ENCODE measurements around the gene BRIP1.
"Not testable (repeated sequence)": the region's sequence is repeated elsewhere in the genome, so short reads cannot be mapped to it uniquely, and the experiment has no call there.

Gene BRIP1

GRCh38 chr17:61755078-61755477 lies 108.2 kb downstream of the BRIP1 start:
- DNase-seq: no peak

GRCh38 chr17:61754124-61754523 lies 109.2 kb downstream of the BRIP1 start:
- DNase-seq: no peak

GRCh38 chr17:61753696-61754095 lies 109.6 kb downstream of the BRIP1 start:
- DNase-seq: no peak

GRCh38 chr17:61750656-61751055 lies 112.7 kb downstream of the BRIP1 start:
- DNase-seq: no peak

GRCh38 chr17:61749823-61750404 lies 113.4 kb downstream of the BRIP1 start:
- no peak for DNase-seq

GRCh38 chr17:61746248-61746985 lies 116.9 kb downstream of the BRIP1 start:
- no peak for DNase-seq

GRCh38 chr17:61744804-61745203 lies 118.5 kb downstream of the BRIP1 start:
- DNase-seq: no peak

- DNase-seq: no peak
Observed at GRCh38 chr17:61744252-61744651, 119.1 kb downstream of the BRIP1 start.

- no peak for DNase-seq
Observed at GRCh38 chr17:61743766-61744165, 119.6 kb downstream of the BRIP1 start.

- no peak for DNase-seq
Observed at GRCh38 chr17:61739002-61739401, 124.3 kb downstream of the BRIP1 start.

GRCh38 chr17:61738249-61738648 lies 125.1 kb downstream of the BRIP1 start:
- no peak for DNase-seq

GRCh38 chr17:61737820-61738219 lies 125.5 kb downstream of the BRIP1 start:
- DNase-seq: no peak

- DNase-seq: no peak
Observed at GRCh38 chr17:61736438-61736837, 126.9 kb downstream of the BRIP1 start.

- no peak for DNase-seq
Observed at GRCh38 chr17:61735807-61736206, 127.5 kb downstream of the BRIP1 start.

GRCh38 chr17:61734466-61734865 lies 128.9 kb downstream of the BRIP1 start:
- DNase-seq: no peak

- no peak for DNase-seq
Observed at GRCh38 chr17:61734012-61734411, 129.3 kb downstream of the BRIP1 start.

GRCh38 chr17:61733021-61733420 lies 130.3 kb downstream of the BRIP1 start:
- no peak for DNase-seq

GRCh38 chr17:61732169-61732568 lies 131.2 kb downstream of the BRIP1 start:
- no peak for DNase-seq

- DNase-seq: no peak
Observed at GRCh38 chr17:61731330-61731729, 132.0 kb downstream of the BRIP1 start.

- DNase-seq: no peak
Observed at GRCh38 chr17:61729690-61730268, 133.5 kb downstream of the BRIP1 start.

- DNase-seq: no peak
Observed at GRCh38 chr17:61728297-61728836, 135.0 kb downstream of the BRIP1 start.

GRCh38 chr17:61727798-61728197 lies 135.5 kb downstream of the BRIP1 start:
- DNase-seq: not testable (repeated sequence)

- no peak for DNase-seq
Observed at GRCh38 chr17:61726977-61727376, 136.4 kb downstream of the BRIP1 start.

- no peak for DNase-seq
Observed at GRCh38 chr17:61724777-61725176, 138.6 kb downstream of the BRIP1 start.
